Measurements from ENCODE around the gene UBAC1.

- TF ChIP-seq POLR2A (IDR thresholded peaks at IDR 0.05), result no peak
- no peak for TF ChIP-seq CTCF (IDR thresholded peaks at IDR 0.05 in 4 of 5, conservative IDR thresholded peaks at IDR 0.05 in 1 of 5)
These were observed 22.3 kb upstream of the UBAC1 start for GRCh38 chr9:135983208-135984071.

All from gastrocnemius medialis (tissue), 4 donors.